Rectal smooth muscle tissue (tissue), 1 donor: ENCODE measurements around the gene FAM110C.

Experiments
- H3K27ac ChIP-seq: one replicate; pipeline ENCODE4 v1.7.0; 2013; ENCODE audit warnings: low read depth, low read length, inconsistent platforms
- H3K27me3 ChIP-seq: one replicate; pipeline ENCODE4 v1.7.0; 2013; ENCODE audit warnings: low read length; ENCODE audit not compliant: control insufficient read depth, insufficient read depth
- H3K36me3 ChIP-seq: one replicate; pipeline ENCODE4 v1.7.0; 2013; ENCODE audit warnings: low read length; ENCODE audit not compliant: control insufficient read depth, insufficient read depth
- H3K4me1 ChIP-seq: one replicate; pipeline ENCODE4 v1.7.0; 2013; ENCODE audit warnings: low read length; ENCODE audit not compliant: control insufficient read depth, insufficient read depth
- H3K4me3 ChIP-seq: one replicate; pipeline ENCODE4 v1.7.0; 2013; ENCODE audit warnings: low read length
- H3K9ac ChIP-seq: one replicate; pipeline ENCODE4 v1.7.0; 2013; ENCODE audit warnings: low read length

FAM110C gene

GRCh38 chr2:65121-65520, 18.8 kb upstream of the FAM110C start:
- H3K4me1 ChIP-seq: no peaks in the 10 kb centered on the region
- H3K27ac ChIP-seq: no peak overlapping the region
- H3K9ac ChIP-seq: no peak overlapping the region
- no peaks in the 10 kb centered on the region for H3K27me3 ChIP-seq
- H3K36me3 ChIP-seq: no peaks in the 10 kb centered on the region
- no peak overlapping the region for H3K4me3 ChIP-seq

DNA sequence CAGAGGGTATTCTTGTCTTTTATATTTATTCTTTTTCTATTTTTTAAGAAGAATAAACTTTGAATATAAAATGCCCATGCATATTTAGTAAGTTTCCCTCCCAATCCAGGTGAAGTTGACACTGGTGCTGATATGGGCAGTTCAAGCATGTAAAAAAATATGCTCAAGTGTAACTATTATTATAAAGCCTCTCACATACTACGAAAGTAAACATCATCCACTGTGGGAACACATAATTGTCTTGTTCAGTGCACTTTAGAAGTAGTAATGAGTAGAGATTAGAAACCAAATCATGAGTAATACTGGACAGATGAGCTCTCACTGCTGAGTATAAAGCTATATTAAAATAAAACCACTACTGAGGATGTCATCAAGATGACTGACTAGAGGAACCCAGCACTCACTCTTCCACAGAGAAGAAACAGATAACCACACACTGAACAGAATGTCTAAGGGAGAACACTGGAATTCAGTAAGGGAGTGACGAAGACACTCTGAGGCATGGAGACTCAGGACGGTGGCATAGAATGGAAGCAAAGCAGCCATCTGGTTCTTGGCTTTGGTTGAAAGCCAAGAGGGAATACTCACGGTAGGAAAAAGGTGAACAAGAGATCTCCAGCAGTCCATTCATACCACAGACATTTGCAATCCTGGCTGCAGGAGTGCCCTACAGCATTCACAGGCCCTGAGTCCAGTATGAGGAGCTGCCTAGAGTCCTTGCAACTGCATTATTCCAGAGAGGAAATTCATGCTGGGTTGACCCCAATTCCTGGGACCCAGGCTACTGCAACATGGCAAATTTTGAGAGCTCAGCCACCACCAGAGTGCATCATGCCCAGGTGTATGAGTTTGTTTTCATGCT, 9.5 kb upstream of the FAM110C start:
- H3K4me1 ChIP-seq: no peaks in the 10 kb centered on the region
- no peak overlapping the region for H3K4me3 ChIP-seq
- no peak overlapping the region for H3K9ac ChIP-seq
- no peaks in the 10 kb centered on the region for H3K36me3 ChIP-seq
- no peaks in the 10 kb centered on the region for H3K27me3 ChIP-seq
- no peak overlapping the region for H3K27ac ChIP-seq

GRCh38 chr2:51613-52012, 5.3 kb upstream of the FAM110C start:
- Histone ChIP-seq H3K27ac (no peak overlapping the region), H3K4me3 (no peak overlapping the region), H3K9ac (no peak overlapping the region), H3K36me3 (no peaks in the 10 kb centered on the region), H3K4me1 (no peaks in the 10 kb centered on the region), H3K27me3 (no peaks in the 10 kb centered on the region)

GRCh38 chr2:47737-48136, 1.4 kb upstream of the FAM110C start:
- Histone ChIP-seq H3K36me3 (no peaks in the 10 kb centered on the region), H3K27me3 (no peaks in the 10 kb centered on the region), H3K27ac (no peak overlapping the region), H3K4me1 (no peaks in the 10 kb centered on the region), H3K9ac (no peak overlapping the region), H3K4me3 (no peak overlapping the region)

- Histone ChIP-seq H3K4me1 (no peaks in the 10 kb centered on the region), H3K4me3 (peak overlapping the region; percentile 68), H3K36me3 (no peaks in the 10 kb centered on the region), H3K27ac (no peak overlapping the region), H3K27me3 (no peaks in the 10 kb centered on the region), H3K9ac (no peak overlapping the region)
Observed at GRCh38 chr2:47346-47725, 1.0 kb upstream of the FAM110C start.

DNA sequence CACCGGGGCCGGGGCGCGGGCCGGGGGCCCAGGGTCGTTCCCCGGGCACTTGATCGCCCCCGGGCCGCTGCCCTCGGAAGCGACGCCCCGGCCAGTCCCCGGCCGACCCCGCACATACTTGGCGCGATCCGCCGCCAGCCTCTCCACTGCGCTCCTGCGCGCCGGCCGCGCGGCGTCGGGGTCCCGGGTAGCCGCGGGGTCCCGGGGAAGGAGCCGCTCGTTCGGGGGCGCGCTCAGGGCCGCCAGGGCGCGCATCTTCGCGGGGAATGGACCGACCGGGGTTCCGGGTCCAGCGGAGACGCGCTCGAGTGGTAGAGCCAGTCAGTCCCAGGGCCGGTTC, 204 bp downstream of the FAM110C start:
- peak overlapping the region; percentile 68 for H3K4me3 ChIP-seq
- no peaks in the 10 kb centered on the region for H3K27me3 ChIP-seq
- no peaks in the 10 kb centered on the region for H3K4me1 ChIP-seq
- H3K9ac ChIP-seq: no peak overlapping the region
- H3K27ac ChIP-seq: no peak overlapping the region
- H3K36me3 ChIP-seq: no peaks in the 10 kb centered on the region

DNA sequence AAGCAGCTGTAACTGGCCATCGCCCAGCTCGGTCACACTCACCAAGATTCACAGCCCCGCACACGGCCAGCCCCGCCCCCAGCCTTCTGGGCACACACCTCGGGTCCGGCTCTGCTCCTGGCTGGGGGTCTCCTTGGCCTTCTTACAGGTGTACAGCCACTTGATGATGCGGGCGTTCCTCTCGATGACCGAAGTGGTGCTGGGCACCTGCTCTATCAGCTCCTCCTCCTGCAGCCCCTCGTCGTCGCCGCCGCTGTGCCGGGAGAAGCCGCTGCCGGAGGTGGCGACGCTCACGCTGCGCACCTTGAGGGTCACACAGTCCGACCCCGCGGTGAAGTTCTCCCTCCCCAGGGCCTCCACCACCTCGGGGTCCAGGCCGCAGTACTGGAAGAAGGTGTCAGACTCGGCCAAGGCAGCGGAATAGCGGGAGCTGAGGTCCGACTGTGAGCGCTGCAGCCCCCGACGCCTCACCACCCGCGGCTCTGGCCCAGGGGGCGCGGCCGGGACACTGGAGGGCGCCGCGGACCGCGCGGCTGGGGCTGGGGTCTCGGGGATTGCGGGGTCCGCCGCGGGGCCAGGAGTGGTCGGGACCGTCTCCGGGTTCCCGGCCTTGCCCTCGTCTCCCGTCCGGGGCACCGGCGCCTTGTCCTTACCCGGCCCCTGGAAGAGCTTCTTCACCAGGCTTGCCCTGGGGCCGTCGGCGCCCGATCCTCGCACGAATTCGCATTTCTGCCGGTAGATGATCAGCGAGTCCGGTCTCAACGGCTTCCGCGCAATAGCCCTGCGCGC, 769 bp downstream of the FAM110C start:
- Histone ChIP-seq H3K27me3 (no peaks in the 10 kb centered on the region), H3K4me1 (no peaks in the 10 kb centered on the region), H3K9ac (peak overlapping the region; percentile 19), H3K36me3 (no peaks in the 10 kb centered on the region), H3K27ac (no peak overlapping the region), H3K4me3 (peak overlapping the region; percentile 68)

DNA sequence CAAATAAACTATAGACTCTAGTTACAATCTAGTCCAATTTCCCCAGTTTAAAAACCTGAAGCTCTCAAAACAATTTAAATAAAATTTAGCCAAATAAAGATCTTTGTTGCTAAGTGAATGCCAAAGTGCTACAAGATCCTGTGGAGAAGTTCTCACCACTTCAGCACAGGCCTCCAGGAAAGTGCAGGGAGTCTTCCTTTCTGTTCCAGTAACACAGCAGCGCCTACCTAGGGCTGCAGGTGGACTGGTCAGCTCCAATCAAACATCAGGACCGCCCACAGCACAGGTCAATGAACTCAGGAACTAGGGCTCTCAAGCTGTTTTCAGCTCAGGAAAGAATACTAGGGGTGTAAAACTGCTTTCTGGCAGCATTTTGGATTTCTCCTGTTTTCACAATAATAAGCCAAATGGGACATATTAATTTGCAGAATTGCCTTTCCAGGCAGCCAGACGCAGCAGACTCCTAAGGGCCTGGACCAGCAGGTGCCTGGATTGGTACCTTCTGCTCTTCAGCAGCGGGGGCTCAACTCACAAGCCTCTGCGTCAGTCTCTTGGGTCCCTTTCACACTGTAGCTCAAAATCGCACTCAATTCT, 1.5 kb downstream of the FAM110C start:
- Histone ChIP-seq H3K27me3 (no peaks in the 10 kb centered on the region), H3K4me1 (no peaks in the 10 kb centered on the region), H3K9ac (peak overlapping the region; percentile 19)

DNA sequence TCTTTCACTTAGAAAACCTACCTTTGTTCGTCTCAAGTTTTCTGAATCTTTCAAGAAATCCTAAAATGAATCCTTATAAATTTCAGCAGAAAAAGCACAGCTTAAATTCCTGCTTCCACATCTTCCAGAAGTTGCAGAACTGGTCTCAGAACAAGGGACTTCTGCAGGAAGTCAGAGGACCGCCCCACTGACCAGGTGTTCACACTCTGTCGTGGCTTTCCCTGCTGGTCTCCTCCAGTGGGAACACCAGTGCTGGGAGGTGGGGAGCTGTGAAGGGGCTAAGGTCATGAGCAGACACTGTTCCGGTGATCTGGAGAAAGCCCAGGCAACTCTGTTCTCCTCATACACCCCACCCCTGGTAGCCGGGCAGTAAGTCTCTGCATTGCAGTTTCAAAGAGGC, 3.5 kb downstream of the FAM110C start:
- Histone ChIP-seq H3K27ac (no peak overlapping the region), H3K36me3 (no peaks in the 10 kb centered on the region), H3K4me3 (no peak overlapping the region), H3K4me1 (no peaks in the 10 kb centered on the region), H3K27me3 (no peaks in the 10 kb centered on the region), H3K9ac (no peak overlapping the region)

More for the DNA sequence above, 1.5 kb downstream of the FAM110C start:
- no peaks in the 10 kb centered on the region for H3K36me3 ChIP-seq
- H3K4me3 ChIP-seq: peak overlapping the region; percentile 68
- H3K27ac ChIP-seq: no peak overlapping the region

- Histone ChIP-seq H3K9ac (no peak overlapping the region), H3K27me3 (peaks cover 3% of the 10 kb centered on the region), H3K36me3 (no peaks in the 10 kb centered on the region), H3K4me3 (no peak overlapping the region), H3K4me1 (no peaks in the 10 kb centered on the region), H3K27ac (no peak overlapping the region)
Observed at GRCh38 chr2:40465-40864, 5.8 kb downstream of the FAM110C start.

GRCh38 chr2:38155-38554, 8.2 kb downstream of the FAM110C start:
- Histone ChIP-seq H3K36me3 (no peaks in the 10 kb centered on the region), H3K4me3 (no peak overlapping the region), H3K27me3 (peaks cover 3% of the 10 kb centered on the region), H3K27ac (no peak overlapping the region), H3K9ac (no peak overlapping the region), H3K4me1 (no peaks in the 10 kb centered on the region)

DNA sequence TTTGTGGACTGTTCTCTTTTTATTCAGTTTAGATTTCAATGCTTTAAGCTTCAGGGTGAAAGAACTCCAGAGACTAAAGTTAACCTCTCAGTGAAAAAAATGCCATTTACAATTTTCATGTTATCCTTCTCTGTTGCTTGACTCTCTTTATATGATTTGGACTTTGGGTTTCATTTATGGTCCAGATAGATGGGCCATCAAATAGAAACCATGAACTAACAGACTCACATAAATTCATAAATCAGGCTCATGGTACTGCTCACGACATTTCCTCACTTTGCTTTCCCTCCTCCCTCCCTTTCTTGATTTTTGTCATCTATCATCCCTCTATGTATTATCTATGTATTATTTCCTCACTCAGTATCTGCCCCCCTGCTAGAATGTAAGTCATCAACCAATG, 10.0 kb downstream of the FAM110C start:
- Histone ChIP-seq H3K9ac (no peak overlapping the region), H3K27ac (no peak overlapping the region), H3K4me1 (no peaks in the 10 kb centered on the region), H3K4me3 (no peak overlapping the region), H3K27me3 (peaks cover 3% of the 10 kb centered on the region), H3K36me3 (no peaks in the 10 kb centered on the region)
